Hepatocyte (in vitro differentiated cells): ENCODE measurements around the gene BIRC5. TPM values are rescaled to one million over a fixed set of nuclear protein-coding genes. Genes with fewer than 3 reads are reported as not detected.
A peak's percentile ranks its signal among the peaks of the same experiment; 100 is the strongest.

Experiments
- DNase-seq: peaks from one replicate; pipeline ENCODE4 v3.0.0-alpha.2; 2016; ENCODE audit warnings: low spot score
- H2AFZ ChIP-seq: fragments of 200-600 bp; sonication (generic); 2 replicates; pipeline ENCODE4 v1.6.0; 2016; ENCODE audit warnings: antibody characterized with exemption, mild to moderate bottlenecking
- H3K27ac ChIP-seq: fragments of 200-600 bp; sonication (generic); 2 replicates; pipeline ENCODE4 v1.5.1; 2016; ENCODE audit warnings: mild to moderate bottlenecking
- H3K27me3 ChIP-seq: fragments of 200-600 bp; sonication (generic); 2 replicates; pipeline ENCODE4 v1.6.1; 2016
- H3K36me3 ChIP-seq: fragments of 200-600 bp; sonication (generic); replicated peaks from 2 replicates; pipeline ENCODE4 v1.5.1; 2016; ENCODE audit warnings: low read depth; ENCODE audit not compliant: insufficient read depth
- H3K4me1 ChIP-seq: fragments of 200-600 bp; sonication (generic); 2 replicates; pipeline ENCODE4 v1.5.1; 2016; ENCODE audit warnings: mild to moderate bottlenecking, moderate library complexity; ENCODE audit not compliant: insufficient read depth
- H3K4me2 ChIP-seq: fragments of 200-600 bp; sonication (generic); 2 replicates; pipeline ENCODE4 v1.6.0; 2016
- H3K4me3 ChIP-seq: fragments of 200-600 bp; sonication (generic); 2 replicates; pipeline ENCODE4 v1.5.1; 2016; ENCODE audit warnings: mild to moderate bottlenecking
- H3K79me2 ChIP-seq: fragments of 200-600 bp; sonication (generic); 2 replicates; pipeline ENCODE4 v1.6.0; 2017; ENCODE audit warnings: mild to moderate bottlenecking
- H3K9me2 ChIP-seq: fragments of 200-600 bp; sonication (generic); replicated peaks from 2 replicates; pipeline ENCODE4 v1.6.0; 2017; ENCODE audit warnings: mild to moderate bottlenecking; ENCODE audit not compliant: insufficient read depth
- H3K9me3 ChIP-seq: fragments of 200-600 bp; sonication (generic); 2 replicates; pipeline ENCODE4 v1.5.1; 2016; ENCODE audit warnings: low read depth, mild to moderate bottlenecking
- H4K20me1 ChIP-seq: fragments of 200-600 bp; sonication (generic); 2 replicates; pipeline ENCODE4 v1.6.0; 2016; ENCODE audit warnings: mild to moderate bottlenecking; ENCODE audit not compliant: insufficient read depth, poor library complexity, severe bottlenecking
- CTCF ChIP-seq: fragments of 200-600 bp; sonication (generic); IDR thresholded peaks from 2 replicates; pipeline ENCODE4 v1.5.1; 2016; ENCODE audit warnings: antibody characterized with exemption, mild to moderate bottlenecking; ENCODE audit not compliant: poor library complexity
- EZH2 ChIP-seq: fragments of 200-600 bp; sonication (generic); IDR thresholded peaks from 2 replicates; pipeline ENCODE4 v1.6.1; 2016; ENCODE audit warnings: antibody characterized with exemption, mild to moderate bottlenecking, borderline replicate concordance
- EZH2phosphoT487 ChIP-seq: fragments of 200-600 bp; sonication (generic); IDR thresholded peaks from one replicate; pipeline ENCODE4 v1.6.1; 2018; ENCODE audit warnings: antibody characterized with exemption, mild to moderate bottlenecking, low read depth, moderate library complexity; ENCODE audit not compliant: unreplicated experiment, severe bottlenecking
- WGBS: methylation state at CpG from one replicate; pipeline ENCODE4 v1.1.6; 2016; ENCODE audit warnings: low lambda C conversion rate; ENCODE audit errors: missing lambda C conversion rate; 5-methylcytosine and 5-hydroxymethylcytosine counted together
- polyA plus RNA-seq: library from polyadenylated mRNA; unstranded; fragments of >200 nt; fragmentation: Nextera tagmentation; extraction: Ambion mirVana; gene quantifications from 2 replicates; pipeline ENCODE4 v1.2.1, GENCODE V29; 2016
- total RNA-seq: library from RNA; depleted of rRNA; stranded (reverse); fragments of >200 nt; gene quantifications from 2 replicates; pipeline ENCODE4 v1.2.3, GENCODE V29; 2014

Gene BIRC5
- total and polyA plus RNA-seq, 2 experiments from 2014 or later, result 12.4 to 14.6 TPM

GRCh38 chr17:78255953-78256706, 42.1 kb downstream of the BIRC5 start:
- Histone ChIP-seq H3K36me3 (no peaks in the 10 kb centered on the region), H3K4me1 (peaks cover 42% of the 10 kb centered on the region), H3K9me3 (no peaks in the 10 kb centered on the region), H2AFZ (no peak overlapping the region), H3K27me3 (no peaks in the 10 kb centered on the region), H3K79me2 (peaks cover 6% of the 10 kb centered on the region), H3K27ac (peak overlapping the region; percentile 78), H3K9me2 (no peaks in the 10 kb centered on the region), H4K20me1 (no peaks in the 10 kb centered on the region), H3K4me3 (no peak overlapping the region), H3K4me2 (no peak overlapping the region)
- 63% methylated on average over 14 of the region's 14 CpGs for WGBS
- no peak for DNase-seq
- TF ChIP-seq EZH2, result no peak
- no peak for TF ChIP-seq EZH2phosphoT487

GRCh38 chr17:78256707-78257591, 42.9 kb downstream of the BIRC5 start:
- no peaks in the 10 kb centered on the region for H4K20me1 ChIP-seq
- peak overlapping the region; percentile 59 for H3K4me2 ChIP-seq
- no peak for DNase-seq
- no peaks in the 10 kb centered on the region for H3K27me3 ChIP-seq
- 45% methylated on average over 14 of the region's 18 CpGs for WGBS
- no peaks in the 10 kb centered on the region for H3K9me2 ChIP-seq
- H3K36me3 ChIP-seq, result no peaks in the 10 kb centered on the region
- no peaks in the 10 kb centered on the region for H3K9me3 ChIP-seq
- TF ChIP-seq CTCF (no peak), EZH2 (no peak), EZH2phosphoT487 (no peak)
- H3K79me2 ChIP-seq, result peaks cover 6% of the 10 kb centered on the region
- H3K4me3 ChIP-seq, result no peak overlapping the region
- H2AFZ ChIP-seq, result no peak overlapping the region
- peak overlapping the region; percentile 78 for H3K27ac ChIP-seq
- peaks cover 37% of the 10 kb centered on the region for H3K4me1 ChIP-seq

- TF ChIP-seq EZH2 (no peak), CTCF (no peak), EZH2phosphoT487 (no peak)
- Histone ChIP-seq H3K27ac (peak overlapping the region; percentile 92), H2AFZ (no peak overlapping the region), H4K20me1 (no peaks in the 10 kb centered on the region), H3K4me2 (peak overlapping the region; percentile 59), H3K9me2 (no peaks in the 10 kb centered on the region), H3K4me3 (no peak overlapping the region), H3K36me3 (no peaks in the 10 kb centered on the region), H3K4me1 (peaks cover 38% of the 10 kb centered on the region), H3K27me3 (no peaks in the 10 kb centered on the region), H3K79me2 (peaks cover 6% of the 10 kb centered on the region), H3K9me3 (no peaks in the 10 kb centered on the region)
- WGBS, result 28% methylated on average over 16 of the region's 16 CpGs
- peak; percentile 76 for DNase-seq
Measured at GRCh38 chr17:78257810-78258322, 43.8 kb downstream of the BIRC5 start.
